Lung (tissue), 12 donors: ENCODE results near the gene UBASH3B. TPM values are rescaled to one million over a fixed set of nuclear protein-coding genes. Genes with fewer than 3 reads are reported as not detected.
A peak's percentile ranks its signal among the peaks of the same experiment; 100 is the strongest.

Experiments
- ATAC-seq: fragments of 200-7000 bp; cut with Tn5 transposase; one replicate; pipeline ENCODE4 v1.9.1; 2020; ENCODE audit warnings: moderate number of reproducible peaks; ENCODE audit not compliant: insufficient read depth, low FRiP score
- DNase-seq, 3 donors: peaks; one replicate each; pipeline ENCODE4 v3.0.0-alpha.2; 2013 to 2017
- H3K27ac ChIP-seq, 2 donors: one replicate each; pipeline ENCODE4 v1.5.1; 2013; ENCODE audit warnings: mild to moderate bottlenecking in 2 of 2, moderate library complexity in 2 of 2, control low read depth in 1 of 2, inconsistent platforms in 1 of 2, low read depth in 1 of 2, low read length in 1 of 2
- H3K27me3 ChIP-seq, 3 donors: one replicate each; pipeline ENCODE4 v1.5.1; 2013; ENCODE audit warnings: low read length in 2 of 3; ENCODE audit not compliant: control insufficient read depth in 3 of 3, insufficient read depth in 3 of 3
- H3K36me3 ChIP-seq, 4 donors: one replicate each; pipeline ENCODE4 v1.5.1; 2013; ENCODE audit warnings: low read length in 4 of 4, mild to moderate bottlenecking in 1 of 4, moderate library complexity in 1 of 4; ENCODE audit not compliant: control insufficient read depth in 4 of 4, insufficient read depth in 4 of 4
- H3K4me1 ChIP-seq, 5 donors: one replicate each; pipeline ENCODE4 v1.5.1; 2013; ENCODE audit warnings: low read length in 5 of 5, mild to moderate bottlenecking in 2 of 5, moderate library complexity in 1 of 5; ENCODE audit not compliant: control insufficient read depth in 5 of 5, insufficient read depth in 5 of 5
- H3K4me3 ChIP-seq: one replicate; pipeline ENCODE4 v1.5.1; 2013; ENCODE audit warnings: mild to moderate bottlenecking, control low read depth, moderate library complexity
- H3K9ac ChIP-seq, 2 donors: one replicate each; pipeline ENCODE4 v1.5.1; 2013; ENCODE audit warnings: low read length in 2 of 2, control low read depth in 1 of 2; ENCODE audit not compliant: insufficient read depth in 1 of 2
- H3K9me3 ChIP-seq, 4 donors: one replicate each; pipeline ENCODE4 v1.5.1; 2013; ENCODE audit warnings: low read length in 3 of 4, mild to moderate bottlenecking in 1 of 4, moderate library complexity in 1 of 4; ENCODE audit not compliant: control insufficient read depth in 4 of 4, insufficient read depth in 3 of 4
- WGBS, 2 donors: extraction: QIAGEN DNeasy Blood & Tissue Kit; methylation state at CpG; one replicate each; pipeline ENCODE4 v1.1.7; 2013; 5-methylcytosine and 5-hydroxymethylcytosine counted together
- polyA plus RNA-seq, 2 donors: library from polyadenylated mRNA; stranded (reverse); fragments of 200-250 nt; gene quantifications; one replicate each; pipeline ENCODE4 v1.2.1, GENCODE V29; 2013
- total RNA-seq, 2 donors: library from RNA; depleted of rRNA in 1 of 2; stranded (reverse); fragments of >200 nt in 1 of 2; gene quantifications; one replicate each; pipeline ENCODE4 v1.2.1, GENCODE V29; 2014 to 2021
- TF ChIP-seq, protein P1 (sequence below): IDR thresholded peaks from 2 replicates; pipeline ENCODE4 v1.5.1; 2012; ENCODE audit warnings: mild to moderate bottlenecking; ENCODE audit errors: control extremely low read depth, extremely low read depth
- donor health status: control.
- donor health status: control.
- donor health status: Bipolar disorder and iron deficiency.
- donor health status: healthy.
- donor health status: DM: yes; HTN: yes; CAD: no.

The UBASH3B gene
- total and polyA plus RNA-seq, 4 donors = 5.8 to 51.2 (median 12.4) TPM

- TF ChIP-seq, protein P1, sequence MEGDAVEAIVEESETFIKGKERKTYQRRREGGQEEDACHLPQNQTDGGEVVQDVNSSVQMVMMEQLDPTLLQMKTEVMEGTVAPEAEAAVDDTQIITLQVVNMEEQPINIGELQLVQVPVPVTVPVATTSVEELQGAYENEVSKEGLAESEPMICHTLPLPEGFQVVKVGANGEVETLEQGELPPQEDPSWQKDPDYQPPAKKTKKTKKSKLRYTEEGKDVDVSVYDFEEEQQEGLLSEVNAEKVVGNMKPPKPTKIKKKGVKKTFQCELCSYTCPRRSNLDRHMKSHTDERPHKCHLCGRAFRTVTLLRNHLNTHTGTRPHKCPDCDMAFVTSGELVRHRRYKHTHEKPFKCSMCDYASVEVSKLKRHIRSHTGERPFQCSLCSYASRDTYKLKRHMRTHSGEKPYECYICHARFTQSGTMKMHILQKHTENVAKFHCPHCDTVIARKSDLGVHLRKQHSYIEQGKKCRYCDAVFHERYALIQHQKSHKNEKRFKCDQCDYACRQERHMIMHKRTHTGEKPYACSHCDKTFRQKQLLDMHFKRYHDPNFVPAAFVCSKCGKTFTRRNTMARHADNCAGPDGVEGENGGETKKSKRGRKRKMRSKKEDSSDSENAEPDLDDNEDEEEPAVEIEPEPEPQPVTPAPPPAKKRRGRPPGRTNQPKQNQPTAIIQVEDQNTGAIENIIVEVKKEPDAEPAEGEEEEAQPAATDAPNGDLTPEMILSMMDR = no peak
- WGBS, 2 donors = 50 to 75% methylated on average over 4 of the region's 4 CpGs
- peak; percentile 28 for ATAC-seq
- no peak for DNase-seq
- peak overlapping the region in 1 of 2 donors; percentile 43 for H3K27ac ChIP-seq
- H3K4me1 ChIP-seq = peaks cover 0 to 25% (median 4%) of the 10 kb centered on the region in 5 donors
- H3K4me3 ChIP-seq = no peak overlapping the region
- H3K9ac ChIP-seq = no peak overlapping the region
- no peaks in the 10 kb centered on the region for H3K36me3 ChIP-seq
- H3K27me3 ChIP-seq = no peaks in the 10 kb centered on the region
- peaks cover 0 to 3% (median 1%) of the 10 kb centered on the region in 4 donors for H3K9me3 ChIP-seq
Observed at GRCh38 chr11:122672892-122673291, 17.4 kb downstream of the UBASH3B start.

DNA sequence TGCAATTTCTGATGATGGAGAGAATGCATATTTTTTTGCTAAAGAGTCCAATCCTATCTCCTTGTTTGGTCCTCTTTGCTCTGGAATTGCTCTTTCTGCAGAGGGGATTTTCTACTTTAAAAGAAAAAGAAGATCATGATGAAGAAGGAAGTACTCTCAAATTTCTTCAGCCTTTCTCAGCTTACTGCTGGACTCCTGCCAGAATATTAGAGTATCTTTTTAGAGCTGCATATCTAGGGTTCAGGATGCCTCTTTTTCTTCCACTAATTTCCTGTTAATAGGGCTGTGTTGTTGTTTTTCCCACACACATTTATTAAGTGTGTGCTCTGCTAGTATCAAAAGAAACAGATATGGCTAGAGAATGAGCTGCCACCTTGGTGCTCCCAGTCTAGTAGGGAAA, 18.2 kb downstream of the UBASH3B start:
- Histone ChIP-seq H3K9me3 (peaks cover 0 to 3% (median 1%) of the 10 kb centered on the region in 4 donors), H3K4me1 (peaks cover 0 to 19% (median 4%) of the 10 kb centered on the region in 5 donors), H3K9ac (no peak overlapping the region), H3K27ac (no peak overlapping the region), H3K4me3 (no peak overlapping the region), H3K27me3 (no peaks in the 10 kb centered on the region), H3K36me3 (no peaks in the 10 kb centered on the region)
- TF ChIP-seq, protein P1 = no peak
- peak in 2 of 3 donors; percentile 73 to 76 for DNase-seq
- ATAC-seq = no peak

- WGBS, 2 donors = 95 to 97% methylated on average over 4 of the region's 4 CpGs
- no peak for ATAC-seq
Observed at GRCh38 chr11:122676638-122677037, 21.1 kb downstream of the UBASH3B start.

More at GRCh38 chr11:122676638-122677037, 21.1 kb downstream of the UBASH3B start:
- no peak overlapping the region for H3K4me3 ChIP-seq
- no peaks in the 10 kb centered on the region for H3K36me3 ChIP-seq
- no peaks in the 10 kb centered on the region for H3K9me3 ChIP-seq
- H3K27me3 ChIP-seq = no peaks in the 10 kb centered on the region
- DNase-seq = no peak
- H3K27ac ChIP-seq = no peak overlapping the region
- H3K4me1 ChIP-seq = peaks cover 0 to 22% (median 4%) of the 10 kb centered on the region in 5 donors
- H3K9ac ChIP-seq = no peak overlapping the region
- TF ChIP-seq, protein P1 = no peak
